Ammon's horn (tissue), 1 donor: ENCODE results near the gene MORN5.

Experiments
- DNase-seq: peaks from one replicate; pipeline ENCODE4 v3.0.0-alpha.2; 2016; ENCODE audit warnings: low spot score

MORN5 gene

GRCh38 chr9:122143876-122144405, 15.8 kb upstream of the MORN5 start:
- DNase-seq = no peak

DNA sequence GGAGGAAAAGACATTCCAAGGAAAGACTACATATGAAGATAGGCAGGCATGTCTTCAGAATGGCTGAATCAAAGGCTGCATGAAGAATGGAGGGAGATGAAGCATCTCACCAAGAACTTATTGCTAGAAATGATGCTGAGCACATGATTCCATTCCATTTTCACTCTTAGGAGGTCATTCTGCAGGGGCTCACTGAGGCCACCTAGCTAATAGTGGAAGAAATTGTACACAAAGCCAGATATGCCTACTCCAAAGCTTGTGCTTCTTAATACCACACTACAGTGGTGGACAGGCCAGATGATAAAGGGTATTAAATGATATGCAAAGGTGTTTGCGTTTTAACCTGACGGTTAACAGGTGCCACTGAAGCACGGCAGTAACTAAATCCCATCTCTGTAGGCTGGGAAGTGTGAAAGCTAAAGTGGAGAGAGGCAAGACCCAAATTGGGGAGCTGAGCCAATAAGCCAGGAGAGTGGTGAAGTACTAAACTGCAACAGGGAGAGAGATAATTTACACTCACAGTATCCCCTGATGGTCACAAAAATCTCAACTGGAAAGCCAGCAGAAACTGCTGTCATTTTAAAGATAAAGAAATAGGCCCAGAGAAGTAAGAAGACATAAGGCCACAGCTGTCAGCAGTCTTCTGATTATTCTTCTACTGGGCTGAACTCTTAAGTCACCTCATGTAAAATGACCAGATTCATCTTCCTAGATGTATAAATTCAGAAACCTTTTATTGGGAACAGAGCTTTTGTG, 14.7 kb upstream of the MORN5 start:
- DNase-seq = no peak

DNA sequence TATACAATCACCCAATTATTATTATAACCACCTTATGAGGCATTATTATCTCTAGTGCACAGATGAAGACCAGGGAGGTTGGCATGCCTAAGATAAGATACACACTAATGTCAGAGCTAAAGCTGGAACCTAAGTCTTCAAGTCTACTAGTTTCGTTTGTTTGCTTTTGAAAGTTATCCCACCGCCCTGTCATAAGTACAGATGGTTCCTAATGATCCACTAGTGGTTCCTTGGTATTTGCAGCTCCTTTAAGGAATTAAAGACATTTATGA, 14.2 kb upstream of the MORN5 start:
- no peak for DNase-seq

GRCh38 chr9:122151267-122151828, 8.4 kb upstream of the MORN5 start:
- no peak for DNase-seq

GRCh38 chr9:122155796-122156195, 3.9 kb upstream of the MORN5 start:
- no peak for DNase-seq

DNA sequence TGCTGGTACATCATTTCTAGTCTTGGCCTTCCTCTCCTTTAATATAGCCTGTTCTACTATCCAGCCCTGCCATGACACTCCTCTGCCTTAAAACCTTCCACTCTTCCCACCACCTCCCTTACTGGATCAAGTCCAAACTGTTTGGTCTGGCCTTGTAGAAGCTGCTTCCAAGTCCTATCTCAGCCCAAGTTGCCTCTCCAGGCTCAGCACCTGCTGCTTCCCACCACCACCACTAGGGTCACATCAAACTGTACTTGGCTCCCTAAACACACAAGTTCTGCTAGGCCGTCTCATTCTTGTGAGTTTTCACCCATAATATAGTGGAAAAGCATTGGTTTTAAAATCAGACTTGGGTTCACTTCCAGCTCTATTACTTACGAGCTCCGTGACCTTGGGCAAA, 1.5 kb upstream of the MORN5 start:
- no peak for DNase-seq

DNA sequence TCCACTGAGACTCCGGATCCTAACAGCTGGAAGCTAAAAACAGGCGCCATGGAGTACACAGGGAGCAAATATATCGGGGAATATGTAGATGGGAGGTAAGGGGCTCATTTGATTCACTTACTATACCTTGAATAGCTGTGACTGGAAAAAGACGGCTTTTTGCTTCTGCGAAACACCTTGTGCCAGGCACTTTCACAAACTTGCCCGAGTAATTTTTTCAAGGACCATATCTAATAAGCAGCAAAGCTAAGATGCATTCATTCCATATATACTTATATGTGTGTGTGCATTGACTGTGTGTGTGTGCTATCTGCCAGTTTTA, 178 bp downstream of the MORN5 start:
- no peak for DNase-seq

- DNase-seq = no peak
Measured at GRCh38 chr9:122162415-122162814, 2.7 kb downstream of the MORN5 start.

GRCh38 chr9:122164286-122164685, 4.6 kb downstream of the MORN5 start:
- DNase-seq = no peak

DNA sequence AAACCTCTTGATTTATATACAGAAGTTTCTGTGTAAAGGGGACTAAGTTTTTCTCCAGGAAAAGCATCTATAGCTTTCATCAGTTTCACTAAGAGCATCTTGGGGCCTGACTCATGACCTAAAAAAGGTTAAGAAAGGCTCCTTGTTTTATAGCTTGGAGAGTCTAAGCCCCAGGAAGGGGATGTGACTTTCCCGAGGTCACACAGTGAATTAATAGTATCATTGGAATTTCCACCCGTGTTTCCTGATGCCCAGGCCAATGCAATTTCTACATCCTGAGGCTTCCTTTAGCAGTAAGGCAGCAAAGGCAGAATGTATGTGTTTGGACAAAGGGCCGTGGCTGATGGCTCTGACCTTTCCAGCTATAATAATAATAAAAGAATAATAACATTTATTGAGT, 8.6 kb downstream of the MORN5 start:
- no peak for DNase-seq

DNA sequence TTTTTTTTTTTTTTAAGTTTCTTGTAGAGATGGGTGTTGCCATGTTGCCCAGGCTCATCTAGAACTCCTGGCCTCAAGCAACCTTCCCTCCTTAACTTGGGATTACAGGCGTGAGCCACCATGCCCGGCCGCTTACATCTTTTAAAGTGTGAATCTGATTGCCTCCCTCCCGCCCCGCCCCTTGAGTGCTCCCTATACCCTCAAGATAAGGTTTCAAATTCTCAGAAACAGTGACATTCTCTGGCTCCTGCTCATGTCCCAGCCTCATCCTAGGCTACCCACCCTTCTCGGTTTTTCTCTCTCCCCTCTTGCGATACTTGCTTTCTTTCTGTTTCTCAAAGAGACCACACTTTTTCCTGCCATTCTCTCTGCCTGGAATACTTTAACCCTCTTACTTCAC, 12.4 kb downstream of the MORN5 start:
- no peak for DNase-seq

DNA sequence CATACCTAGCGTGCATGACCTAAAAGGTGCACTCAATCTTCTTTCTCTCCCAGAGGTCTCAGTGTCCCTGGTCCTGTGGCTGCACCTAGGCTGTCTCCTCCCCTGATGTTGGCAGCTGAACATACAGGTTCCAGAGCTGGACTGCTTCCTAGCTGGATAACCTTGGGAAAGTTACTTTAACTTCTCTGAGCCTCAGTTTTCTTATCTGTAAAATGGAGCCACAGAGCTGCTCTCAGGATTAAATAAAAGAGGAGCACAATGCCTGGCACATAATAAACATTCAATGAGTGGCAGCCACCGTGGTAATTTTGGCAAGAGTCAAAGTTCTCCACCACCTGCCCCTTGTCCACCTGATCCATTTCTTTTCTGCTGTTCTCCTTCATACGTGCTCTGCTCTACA, 14.0 kb downstream of the MORN5 start:
- no peak for DNase-seq

GRCh38 chr9:122176916-122177315, 17.2 kb downstream of the MORN5 start:
- DNase-seq = no peak

GRCh38 chr9:122179054-122179689, 19.5 kb downstream of the MORN5 start:
- no peak for DNase-seq

DNA sequence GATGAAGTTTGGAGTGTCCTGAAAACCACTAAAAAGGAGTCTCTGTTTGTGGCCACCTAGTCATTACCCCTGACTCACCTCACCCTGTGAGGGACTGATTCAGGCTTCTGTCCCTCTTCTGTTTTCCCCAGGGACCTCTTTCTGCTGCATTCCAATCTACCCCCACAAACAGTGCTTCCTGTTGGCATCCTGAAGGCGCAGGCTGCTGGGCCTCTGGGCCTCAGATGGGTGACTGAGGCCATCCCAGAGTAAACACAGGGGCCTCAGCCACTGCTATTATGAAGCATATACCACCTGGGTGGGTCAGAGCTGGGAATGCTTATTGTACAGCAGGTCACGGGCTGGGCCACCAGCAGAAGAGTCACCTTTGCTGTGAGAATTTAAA, 20.0 kb downstream of the MORN5 start:
- DNase-seq = no peak

DNA sequence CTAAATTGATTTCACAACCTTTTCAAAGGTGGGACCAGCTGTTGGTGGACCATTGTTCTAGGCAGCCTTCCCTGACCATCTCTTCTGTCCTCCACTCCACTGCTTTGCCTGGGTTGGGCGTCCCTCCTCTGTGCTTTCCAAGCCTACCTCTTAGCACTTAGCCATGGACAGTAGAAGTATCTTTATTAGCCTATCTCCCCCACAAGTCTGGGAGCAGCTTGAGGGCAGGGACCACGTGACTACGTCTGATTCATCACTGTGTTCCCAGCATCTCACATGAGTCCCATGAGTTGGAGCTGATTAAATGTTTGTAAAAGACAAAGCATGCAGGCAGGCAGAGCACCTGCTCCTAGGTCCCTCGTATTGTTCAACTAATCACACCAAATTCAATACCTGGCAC, 20.9 kb downstream of the MORN5 start:
- DNase-seq = peak; percentile 59

DNA sequence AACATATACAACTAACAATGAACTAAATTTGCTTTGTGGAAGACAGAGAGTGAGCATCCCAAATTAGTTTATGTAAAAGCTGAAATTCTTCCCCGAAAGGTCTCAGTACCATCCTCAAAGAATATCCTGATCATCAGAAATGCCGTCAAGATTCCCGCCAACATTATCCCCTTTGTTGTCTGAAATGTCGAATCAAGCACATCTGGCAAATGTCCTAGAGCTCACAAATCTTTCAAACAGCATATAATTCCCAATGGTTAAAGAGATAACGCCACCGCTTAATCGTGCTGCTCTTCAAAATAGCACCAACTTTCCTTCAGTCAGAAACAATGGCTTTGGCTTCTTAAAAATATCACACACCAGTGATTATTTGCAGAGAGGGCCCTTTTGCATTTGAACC, 23.8 kb downstream of the MORN5 start:
- no peak for DNase-seq

GRCh38 chr9:122184551-122184950, 24.8 kb downstream of the MORN5 start:
- DNase-seq = no peak

DNA sequence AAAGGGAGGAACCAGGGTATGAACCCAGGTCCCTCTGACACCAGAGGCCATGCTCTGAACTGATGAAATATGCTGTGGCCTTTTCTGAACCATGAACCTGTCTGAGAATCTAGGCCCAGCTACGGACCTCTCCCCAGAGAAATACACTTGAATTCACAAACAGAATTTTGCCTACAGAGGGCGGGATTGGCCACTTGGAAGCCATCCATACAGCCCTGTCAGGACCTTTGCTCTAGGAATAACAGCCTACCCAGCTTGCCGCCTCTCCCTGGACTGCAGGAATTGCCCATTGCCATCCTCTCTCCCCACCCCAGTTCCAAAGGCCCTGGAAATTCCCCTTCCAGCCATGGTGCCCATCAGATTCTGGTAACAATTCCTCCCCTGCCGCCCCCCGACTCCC, 26.6 kb downstream of the MORN5 start:
- DNase-seq = no peak

- no peak for DNase-seq
Measured at GRCh38 chr9:122186777-122187470, 27.2 kb downstream of the MORN5 start.

GRCh38 chr9:122188369-122188768, 28.7 kb downstream of the MORN5 start:
- no peak for DNase-seq

DNA sequence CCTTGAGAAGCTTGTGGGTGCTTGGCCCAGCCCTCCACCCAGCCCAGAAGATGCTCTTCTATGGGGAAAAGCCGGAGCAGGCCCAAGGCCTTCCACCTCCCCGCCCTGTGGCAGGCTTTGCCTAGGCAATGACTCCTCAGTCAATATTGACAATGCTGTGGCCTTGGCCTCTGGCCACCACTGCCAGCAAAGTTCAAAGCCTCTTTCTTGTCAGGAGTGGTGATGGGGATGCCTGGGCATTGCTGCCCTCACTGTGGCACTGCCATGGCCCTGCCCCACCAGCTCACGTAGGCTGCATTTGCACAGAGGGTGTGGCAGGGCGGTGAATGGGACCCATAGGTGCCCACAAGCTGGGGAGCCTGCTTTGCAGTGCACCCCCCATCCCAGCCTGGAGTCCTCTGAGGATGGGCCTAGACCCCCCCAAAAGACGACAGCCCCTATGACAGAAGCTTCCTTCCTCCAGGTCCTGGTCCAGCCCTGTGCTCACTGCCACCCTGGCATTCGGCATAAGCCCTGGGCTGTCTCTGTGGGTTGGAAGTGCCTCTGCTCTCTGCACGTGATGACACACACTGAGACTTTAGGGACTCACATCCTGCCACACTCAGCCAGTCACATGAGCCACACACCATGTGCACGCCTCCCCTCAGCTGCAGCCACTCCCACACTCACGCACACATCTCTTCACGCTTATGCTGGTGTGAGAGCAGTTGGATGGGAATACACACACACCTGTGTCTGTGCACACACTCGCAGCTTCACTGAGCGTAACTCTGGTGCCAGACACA, 31.1 kb downstream of the MORN5 start:
- peak; percentile 43 for DNase-seq
